ENCODE results near the gene ACOXL. TPM values are rescaled to one million over a fixed set of nuclear protein-coding genes. Genes with fewer than 3 reads are reported as not detected.

Gene ACOXL
- total RNA-seq, 2 experiments from 2014 or later = not detected

- Mint-ChIP-seq H3K27ac (no peak overlapping the region), H3K36me3 (no peaks in the 10 kb centered on the region), H3K9me3 (no peaks in the 10 kb centered on the region), H3K4me3 (no peak overlapping the region), H3K27me3 (peaks cover 4% of the 10 kb centered on the region), H3K4me1 (no peaks in the 10 kb centered on the region)
- ATAC-seq (ENCODE audit: low read depth) = no peak
- POLR2A ChIA-PET = no interaction called here
- DNase-seq = no peak
Observed at GRCh38 chr2:111091811-111092211, 359.4 kb downstream of the ACOXL start.

- ATAC-seq (ENCODE audit: low read depth) (no peak), DNase-seq (no peak)
- no peaks in the 10 kb centered on the region for H3K9me3 Mint-ChIP-seq
- H3K27me3 Mint-ChIP-seq = peaks cover 3% of the 10 kb centered on the region
- H3K4me3 Mint-ChIP-seq = no peak overlapping the region
- POLR2A ChIA-PET = no interaction called here
- H3K27ac Mint-ChIP-seq = no peak overlapping the region
- H3K36me3 Mint-ChIP-seq = no peaks in the 10 kb centered on the region
- no peaks in the 10 kb centered on the region for H3K4me1 Mint-ChIP-seq
Observed at GRCh38 chr2:111094691-111095090, 362.3 kb downstream of the ACOXL start.

GRCh38 chr2:111095434-111095833 lies 363.1 kb downstream of the ACOXL start:
- H3K27me3 Mint-ChIP-seq = peaks cover 3% of the 10 kb centered on the region
- no peak overlapping the region for H3K4me3 Mint-ChIP-seq
- H3K4me1 Mint-ChIP-seq = peaks cover 5% of the 10 kb centered on the region
- no peak overlapping the region for H3K27ac Mint-ChIP-seq
- POLR2A ChIA-PET = no interaction called here
- DNase-seq (no peak), ATAC-seq (ENCODE audit: low read depth) (no peak)
- H3K9me3 Mint-ChIP-seq = no peaks in the 10 kb centered on the region
- H3K36me3 Mint-ChIP-seq = no peaks in the 10 kb centered on the region

GRCh38 chr2:111099402-111099801 lies 367.0 kb downstream of the ACOXL start:
- POLR2A ChIA-PET = no interaction called here
- no peak overlapping the region for H3K4me3 Mint-ChIP-seq
- H3K9me3 Mint-ChIP-seq = no peaks in the 10 kb centered on the region
- peaks cover 12% of the 10 kb centered on the region for H3K4me1 Mint-ChIP-seq
- DNase-seq (no peak), ATAC-seq (ENCODE audit: low read depth) (no peak)
- no peak overlapping the region for H3K27ac Mint-ChIP-seq
- peaks cover 5% of the 10 kb centered on the region for H3K27me3 Mint-ChIP-seq
- H3K36me3 Mint-ChIP-seq = no peaks in the 10 kb centered on the region

- Mint-ChIP-seq H3K27ac (peak overlapping the region; percentile 26), H3K4me1 (peaks cover 12% of the 10 kb centered on the region), H3K9me3 (no peaks in the 10 kb centered on the region), H3K27me3 (peaks cover 9% of the 10 kb centered on the region), H3K4me3 (peak overlapping the region; percentile 10), H3K36me3 (no peaks in the 10 kb centered on the region)
- no peak for ATAC-seq (ENCODE audit: low read depth)
- POLR2A ChIA-PET = no interaction called here
- DNase-seq = no peak
Observed at GRCh38 chr2:111100087-111100764, 367.9 kb downstream of the ACOXL start.

GRCh38 chr2:111100765-111101162 lies 368.4 kb downstream of the ACOXL start:
- POLR2A ChIA-PET = no interaction called here
- no peaks in the 10 kb centered on the region for H3K36me3 Mint-ChIP-seq
- peaks cover 10% of the 10 kb centered on the region for H3K27me3 Mint-ChIP-seq
- peaks cover 12% of the 10 kb centered on the region for H3K4me1 Mint-ChIP-seq
- DNase-seq (no peak), ATAC-seq (ENCODE audit: low read depth) (peak; percentile 83)
- no peak overlapping the region for H3K27ac Mint-ChIP-seq
- H3K9me3 Mint-ChIP-seq = no peaks in the 10 kb centered on the region
- peak overlapping the region; percentile 10 for H3K4me3 Mint-ChIP-seq

DNA sequence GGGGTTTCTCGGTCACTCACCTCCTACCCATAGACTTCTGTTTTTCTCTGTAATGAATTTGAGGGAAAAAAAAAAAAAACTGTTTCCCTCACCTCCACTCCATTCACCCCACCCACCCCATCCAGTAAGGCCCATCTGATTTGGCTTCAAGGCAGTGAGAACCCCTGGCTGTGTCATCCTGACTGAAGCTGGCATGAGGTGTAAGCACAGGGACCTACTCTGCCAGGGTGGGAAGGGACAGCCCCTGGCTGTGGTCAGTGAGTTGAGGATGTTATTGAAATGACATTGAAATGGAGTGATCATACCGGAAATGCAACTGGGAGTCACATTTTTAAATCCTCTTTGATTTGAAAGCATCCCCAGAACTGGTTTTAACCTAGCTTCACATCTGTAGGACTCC lies 369.2 kb downstream of the ACOXL start:
- DNase-seq (no peak), ATAC-seq (ENCODE audit: low read depth) (no peak)
- H3K27me3 Mint-ChIP-seq = peaks cover 14% of the 10 kb centered on the region
- H3K9me3 Mint-ChIP-seq = no peaks in the 10 kb centered on the region
- peaks cover 2% of the 10 kb centered on the region for H3K36me3 Mint-ChIP-seq
- H3K4me1 Mint-ChIP-seq = peaks cover 12% of the 10 kb centered on the region
- H3K4me3 Mint-ChIP-seq = no peak overlapping the region
- H3K27ac Mint-ChIP-seq = no peak overlapping the region
- POLR2A ChIA-PET = no interaction called here

GRCh38 chr2:111102216-111102615 lies 369.8 kb downstream of the ACOXL start:
- Mint-ChIP-seq H3K4me3 (no peak overlapping the region), H3K27ac (no peak overlapping the region), H3K4me1 (peaks cover 12% of the 10 kb centered on the region), H3K27me3 (peaks cover 14% of the 10 kb centered on the region), H3K9me3 (no peaks in the 10 kb centered on the region), H3K36me3 (peaks cover 2% of the 10 kb centered on the region)
- DNase-seq = no peak
- ATAC-seq (ENCODE audit: low read depth) = no peak
- POLR2A ChIA-PET = no interaction called here

DNA sequence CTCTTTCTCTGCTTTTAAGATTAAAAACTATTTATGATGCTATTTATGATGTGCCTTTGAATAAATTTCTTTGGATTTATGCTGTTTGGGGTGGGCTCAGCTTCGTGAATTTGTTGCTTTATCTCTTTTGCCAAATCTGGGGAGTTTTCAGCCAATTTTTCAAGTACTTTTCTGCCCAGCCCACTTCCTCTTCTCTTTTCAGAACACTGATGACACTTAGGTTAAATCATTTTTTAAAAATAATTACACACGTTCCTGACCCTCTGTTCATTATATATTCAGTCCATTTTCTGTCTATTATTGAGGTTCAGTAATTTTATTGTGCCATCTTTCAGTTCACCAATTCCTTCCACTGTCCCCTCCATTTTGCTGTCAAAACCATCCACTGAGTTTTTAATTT lies 373.6 kb downstream of the ACOXL start:
- peaks cover 24% of the 10 kb centered on the region for H3K27me3 Mint-ChIP-seq
- POLR2A ChIA-PET = no interaction called here
- peaks cover 3% of the 10 kb centered on the region for H3K36me3 Mint-ChIP-seq

DNA sequence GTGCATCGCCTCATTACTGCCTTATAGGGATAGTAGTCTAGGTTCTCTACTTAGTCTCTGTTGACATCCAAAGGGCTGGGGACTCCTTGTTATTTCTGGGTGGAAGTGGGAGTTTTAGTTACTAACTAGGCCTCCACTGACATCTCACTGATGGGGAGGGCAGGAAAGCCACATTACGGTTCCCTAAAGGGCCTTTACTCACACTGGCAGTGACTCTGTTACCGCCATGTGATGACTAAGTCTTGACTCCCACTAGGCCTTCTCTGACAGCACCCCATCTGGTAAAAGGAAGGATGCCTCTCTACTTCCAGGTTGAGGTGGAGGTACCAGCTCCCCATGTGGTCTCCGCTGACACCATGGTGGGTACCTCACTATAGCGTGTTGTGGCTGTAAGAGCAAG lies 374.3 kb downstream of the ACOXL start:
- peaks cover 24% of the 10 kb centered on the region for H3K27me3 Mint-ChIP-seq
- POLR2A ChIA-PET = no interaction called here
- no peak overlapping the region for H3K27ac Mint-ChIP-seq
- peaks cover 3% of the 10 kb centered on the region for H3K36me3 Mint-ChIP-seq
- DNase-seq (no peak), ATAC-seq (ENCODE audit: low read depth) (no peak)
- H3K4me1 Mint-ChIP-seq = peaks cover 1% of the 10 kb centered on the region
- no peak overlapping the region for H3K4me3 Mint-ChIP-seq
- no peaks in the 10 kb centered on the region for H3K9me3 Mint-ChIP-seq

More for the DNA sequence above, 373.6 kb downstream of the ACOXL start:
- ATAC-seq (ENCODE audit: low read depth) = no peak
- Mint-ChIP-seq H3K27ac (no peak overlapping the region), H3K9me3 (no peaks in the 10 kb centered on the region), H3K4me1 (peaks cover 1% of the 10 kb centered on the region), H3K4me3 (no peak overlapping the region)
- DNase-seq = no peak

GRCh38 chr2:111108745-111109271 lies 376.4 kb downstream of the ACOXL start:
- POLR2A ChIA-PET = no interaction called here
- Mint-ChIP-seq H3K36me3 (peaks cover 3% of the 10 kb centered on the region), H3K27me3 (peaks cover 31% of the 10 kb centered on the region), H3K9me3 (no peaks in the 10 kb centered on the region), H3K27ac (no peak overlapping the region), H3K4me3 (no peak overlapping the region), H3K4me1 (peaks cover 1% of the 10 kb centered on the region)
- ATAC-seq (ENCODE audit: low read depth) (no peak), DNase-seq (no peak)

DNA sequence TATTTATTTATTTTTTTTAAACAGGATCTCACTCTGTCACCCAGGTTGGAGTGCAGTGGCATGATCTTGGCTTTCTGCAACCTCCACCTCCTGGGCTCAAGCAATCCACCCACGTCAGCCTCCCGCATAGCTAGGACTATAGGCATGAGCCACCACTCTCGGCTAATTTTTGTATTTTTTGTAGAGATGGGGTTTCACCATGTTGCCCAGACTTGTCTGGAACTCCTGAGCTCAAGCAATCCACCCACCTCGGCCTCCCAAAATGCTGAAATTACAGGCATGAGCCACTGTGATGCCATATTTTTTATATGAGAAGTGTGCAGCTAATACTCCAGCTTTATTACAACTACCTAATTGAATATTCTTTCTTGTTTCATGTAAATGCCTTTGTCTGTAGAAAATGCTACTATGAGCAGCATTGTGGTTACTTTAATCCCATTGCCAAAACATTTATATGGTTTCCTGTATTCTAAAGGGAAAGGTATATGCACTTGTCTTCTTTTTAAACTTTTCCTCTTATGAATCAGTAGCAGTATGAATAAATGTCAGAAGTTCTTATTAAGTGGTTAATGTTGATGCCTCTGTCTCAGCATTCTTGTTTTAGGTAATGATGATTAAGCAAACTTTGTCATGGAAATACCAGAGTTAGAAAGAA lies 378.9 kb downstream of the ACOXL start:
- no peak for DNase-seq
- Mint-ChIP-seq H3K36me3 (peaks cover 2% of the 10 kb centered on the region), H3K4me1 (peaks cover 4% of the 10 kb centered on the region), H3K4me3 (no peak overlapping the region), H3K27ac (no peak overlapping the region), H3K27me3 (peaks cover 37% of the 10 kb centered on the region), H3K9me3 (no peaks in the 10 kb centered on the region)
- no peak for ATAC-seq (ENCODE audit: low read depth)
- POLR2A ChIA-PET = no interaction called here

- DNase-seq = no peak
- Mint-ChIP-seq H3K27me3 (peaks cover 57% of the 10 kb centered on the region), H3K36me3 (no peaks in the 10 kb centered on the region), H3K4me3 (no peak overlapping the region), H3K9me3 (no peaks in the 10 kb centered on the region), H3K27ac (no peak overlapping the region), H3K4me1 (peaks cover 23% of the 10 kb centered on the region)
- POLR2A ChIA-PET = no interaction called here
- ATAC-seq (ENCODE audit: low read depth) = no peak
Observed at GRCh38 chr2:111113838-111114237, 381.5 kb downstream of the ACOXL start.

DNA sequence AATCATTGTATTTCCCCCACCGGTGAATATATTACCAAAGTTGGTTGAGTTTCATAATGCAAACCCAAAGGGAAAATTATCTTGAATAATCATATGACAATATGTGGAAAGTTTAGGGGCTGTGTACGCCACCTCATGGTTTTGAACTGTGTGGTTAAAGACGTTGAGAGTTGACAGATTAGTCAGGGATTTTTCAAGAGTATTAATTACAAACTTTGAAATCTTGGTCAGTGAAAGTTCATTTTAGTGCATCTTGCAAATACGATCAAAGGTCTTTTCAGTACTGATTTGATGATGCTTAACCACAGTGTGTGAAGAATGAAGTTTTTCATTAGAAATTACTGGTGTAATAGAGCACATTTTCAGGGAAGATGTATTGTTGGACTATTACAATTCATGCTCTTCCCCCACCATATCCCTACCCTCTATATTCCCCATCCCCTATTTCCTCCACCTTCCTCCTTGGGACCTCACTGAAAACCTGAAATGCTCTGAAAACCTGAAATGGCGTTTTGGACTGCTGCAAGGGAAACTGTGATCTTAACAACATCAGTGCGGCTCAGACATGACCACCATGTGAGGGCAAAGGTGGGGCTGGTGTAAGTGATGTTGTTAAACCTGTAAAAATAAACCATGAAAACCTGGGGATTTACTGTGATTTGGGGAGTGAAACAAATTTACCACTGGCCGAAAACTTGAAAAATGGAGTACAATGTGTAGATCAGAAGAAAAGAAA lies 383.8 kb downstream of the ACOXL start:
- Mint-ChIP-seq H3K27me3 (peaks cover 62% of the 10 kb centered on the region), H3K36me3 (no peaks in the 10 kb centered on the region), H3K4me3 (no peak overlapping the region), H3K9me3 (no peaks in the 10 kb centered on the region), H3K4me1 (peaks cover 29% of the 10 kb centered on the region), H3K27ac (no peak overlapping the region)
- no peak for ATAC-seq (ENCODE audit: low read depth)
- DNase-seq = no peak
- POLR2A ChIA-PET = no interaction called here

Data from activated naive CD8-positive, alpha-beta T cell treated with anti-CD3 and anti-CD28 coated beads, Interleukin-2, amount 10 ng/mL, durations not matched to agents 7 days and 5 days (primary cell).